HL-60/S4 treated with retinoic acid at 250 ng/mL for 4 days and 3 days (cell line): ENCODE data around the gene REEP1.
"Not testable (repeated sequence)": the region's sequence is repeated elsewhere in the genome, so short reads cannot be mapped to it uniquely, and the experiment has no call there.

Experiments
- in situ Hi-C: fragments of 300-500 bp; cut with MboI; formaldehyde crosslinking; loops from 2 replicates; pipeline ENCODE4 v1.7.0; 2022; ENCODE audit warnings: low sequenced_read_pairs

Gene REEP1

GRCh38 chr2:86249176-86249575 is 88.2 kb downstream of the REEP1 start:
- in situ Hi-C loops: no loop called here

DNA sequence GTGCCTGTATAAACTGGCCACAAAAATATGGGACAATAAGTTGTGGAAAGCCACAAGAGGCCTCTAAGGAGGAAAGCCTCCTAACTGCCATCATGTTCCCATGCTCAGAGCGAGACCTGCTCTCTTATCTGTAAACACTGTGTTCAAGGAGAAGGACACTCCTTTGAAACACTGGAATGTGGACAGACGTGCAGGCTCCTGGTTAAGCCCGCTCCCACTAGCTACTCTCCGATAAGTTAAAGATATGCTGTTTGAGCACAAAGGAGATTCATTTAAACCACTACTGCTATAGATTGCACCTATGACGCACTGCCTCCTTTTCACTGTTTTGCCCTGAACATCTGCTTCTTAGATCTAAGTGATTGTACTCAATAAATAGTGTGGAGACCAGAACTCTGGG is 92.2 kb downstream of the REEP1 start:
- in situ Hi-C loops: not testable (repeated sequence)

GRCh38 chr2:86244781-86245180 is 92.6 kb downstream of the REEP1 start:
- in situ Hi-C loops: not testable (repeated sequence)

DNA sequence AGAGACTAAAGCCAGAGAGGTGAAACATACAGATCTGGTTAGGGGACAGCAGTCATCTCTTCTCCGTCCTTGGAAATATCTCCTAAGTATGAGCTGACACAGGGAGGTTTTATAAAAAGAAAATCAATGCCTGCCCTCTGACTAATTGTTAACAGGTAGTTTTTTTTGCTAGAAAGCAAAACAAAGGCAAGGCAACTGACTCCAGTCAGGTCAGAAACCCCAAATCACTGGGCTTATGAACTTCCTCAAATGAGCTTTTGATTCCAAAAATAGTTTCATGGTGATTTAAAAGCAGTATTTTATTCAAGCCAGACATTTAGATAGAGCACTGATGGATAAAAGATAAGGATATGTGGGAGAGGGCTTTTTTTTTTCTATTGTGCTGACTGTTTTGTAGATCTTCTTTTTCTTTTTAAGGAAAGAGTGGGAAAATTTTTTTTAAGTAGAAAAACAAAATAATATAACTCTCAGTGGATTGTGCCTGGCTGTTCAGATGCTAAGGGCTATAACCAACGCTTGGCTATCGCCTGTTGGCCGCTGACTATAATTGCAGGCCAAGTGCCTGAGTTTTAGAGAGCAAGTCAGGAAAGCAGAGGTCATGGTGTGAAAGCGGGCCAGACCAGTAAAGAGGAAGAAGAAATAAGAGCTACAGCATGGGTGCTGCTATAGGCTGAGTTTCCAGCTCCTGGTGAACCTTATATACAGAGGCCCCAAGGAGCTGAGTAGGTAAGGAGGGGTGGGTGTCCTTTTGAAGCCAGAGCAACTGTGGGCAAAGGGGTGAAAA is 93.3 kb downstream of the REEP1 start:
- in situ Hi-C loops: no loop called here

GRCh38 chr2:86243272-86243671 is 94.2 kb downstream of the REEP1 start:
- in situ Hi-C loops: no loop called here

DNA sequence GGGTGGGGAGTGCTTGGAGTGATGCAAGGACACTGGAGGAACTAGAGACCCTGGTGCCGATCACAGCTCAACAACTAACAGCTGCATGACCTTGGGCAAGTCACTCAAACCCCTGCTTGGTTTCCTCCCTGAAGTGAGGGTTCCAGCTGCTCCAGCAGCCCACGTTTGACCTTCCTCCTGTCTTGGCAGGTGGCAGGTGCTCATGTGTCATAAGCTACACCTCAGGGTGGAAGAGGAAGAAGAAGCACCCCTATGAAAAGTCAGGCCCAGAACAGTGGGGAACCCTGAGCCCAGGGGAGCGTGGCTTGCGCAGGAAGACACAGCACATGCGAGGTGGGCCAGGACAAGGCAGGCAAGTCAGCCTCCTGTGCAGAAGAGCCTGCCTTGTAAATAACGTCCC is 95.8 kb downstream of the REEP1 start:
- in situ Hi-C loops: no loop called here

DNA sequence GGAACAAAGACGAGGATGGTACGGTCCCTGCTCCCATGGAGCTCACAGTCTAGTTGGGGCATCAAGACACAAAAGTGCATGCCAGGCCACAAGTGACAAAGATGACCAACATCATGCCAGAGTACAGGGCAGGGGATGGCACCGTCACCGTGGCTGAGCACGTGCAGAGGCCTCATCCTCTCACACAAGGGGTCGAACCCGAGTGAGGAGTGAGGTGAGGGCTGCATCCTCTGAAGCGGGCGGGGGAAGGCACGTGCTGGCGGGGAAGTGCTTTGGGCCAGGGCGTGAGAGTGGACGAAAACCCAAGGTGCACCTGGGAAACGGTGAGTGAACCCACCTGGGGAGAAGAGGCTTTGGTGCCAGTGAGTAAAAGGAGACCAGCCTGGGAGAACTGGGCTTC is 97.2 kb downstream of the REEP1 start:
- in situ Hi-C loops: no loop called here

- in situ Hi-C loops: no loop called here
Observed at GRCh38 chr2:86239745-86240144, 97.7 kb downstream of the REEP1 start.

GRCh38 chr2:86239326-86239725 is 98.1 kb downstream of the REEP1 start:
- in situ Hi-C loops: no loop called here

- in situ Hi-C loops: no loop called here
Observed at GRCh38 chr2:86238354-86238753, 99.1 kb downstream of the REEP1 start.

DNA sequence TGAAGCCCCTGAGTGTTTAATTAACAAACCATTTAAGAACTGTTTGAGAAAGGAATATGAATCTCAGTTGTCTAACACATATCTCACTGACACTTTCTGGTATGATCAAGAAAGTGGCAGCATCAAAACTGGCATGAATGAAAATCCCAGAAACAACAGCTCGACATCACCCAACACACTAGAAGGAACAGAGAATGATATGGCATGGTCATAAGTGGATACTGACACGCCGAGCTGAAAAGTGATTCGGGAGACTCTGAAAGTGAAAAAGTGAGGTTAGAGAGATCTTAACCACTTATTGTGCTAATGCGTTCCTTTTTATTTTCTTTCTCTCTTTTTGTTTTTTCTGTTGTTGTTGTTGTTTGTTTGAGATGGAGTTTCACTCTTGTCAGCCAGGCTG is 100.3 kb downstream of the REEP1 start:
- in situ Hi-C loops: no loop called here

GRCh38 chr2:86235196-86235980 is 102.0 kb downstream of the REEP1 start:
- in situ Hi-C loops: no loop called here

GRCh38 chr2:86234563-86235131 is 102.8 kb downstream of the REEP1 start:
- in situ Hi-C loops: no loop called here

- in situ Hi-C loops: no loop called here
Observed at GRCh38 chr2:86233436-86233835, 104.0 kb downstream of the REEP1 start.

DNA sequence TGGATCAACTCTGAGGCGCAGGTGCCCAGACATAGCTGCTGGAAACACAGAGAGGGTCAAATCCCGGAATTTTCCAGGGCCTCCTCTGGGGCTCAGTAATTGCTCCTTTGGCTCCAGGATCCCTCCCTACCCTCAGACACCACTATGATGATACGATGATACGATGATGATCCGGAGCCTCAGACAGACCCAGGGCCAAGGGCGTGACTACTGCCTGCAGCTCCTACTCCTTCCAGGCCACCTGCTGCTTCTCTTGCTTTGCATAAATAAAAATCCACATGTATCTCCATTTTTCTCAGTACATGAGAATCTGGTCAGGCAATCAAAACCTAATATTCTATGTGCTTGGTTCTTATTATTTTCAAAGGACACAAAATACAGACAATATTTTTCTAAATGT is 104.5 kb downstream of the REEP1 start:
- in situ Hi-C loops: no loop called here

GRCh38 chr2:86232373-86232784 is 105.0 kb downstream of the REEP1 start:
- in situ Hi-C loops: no loop called here

DNA sequence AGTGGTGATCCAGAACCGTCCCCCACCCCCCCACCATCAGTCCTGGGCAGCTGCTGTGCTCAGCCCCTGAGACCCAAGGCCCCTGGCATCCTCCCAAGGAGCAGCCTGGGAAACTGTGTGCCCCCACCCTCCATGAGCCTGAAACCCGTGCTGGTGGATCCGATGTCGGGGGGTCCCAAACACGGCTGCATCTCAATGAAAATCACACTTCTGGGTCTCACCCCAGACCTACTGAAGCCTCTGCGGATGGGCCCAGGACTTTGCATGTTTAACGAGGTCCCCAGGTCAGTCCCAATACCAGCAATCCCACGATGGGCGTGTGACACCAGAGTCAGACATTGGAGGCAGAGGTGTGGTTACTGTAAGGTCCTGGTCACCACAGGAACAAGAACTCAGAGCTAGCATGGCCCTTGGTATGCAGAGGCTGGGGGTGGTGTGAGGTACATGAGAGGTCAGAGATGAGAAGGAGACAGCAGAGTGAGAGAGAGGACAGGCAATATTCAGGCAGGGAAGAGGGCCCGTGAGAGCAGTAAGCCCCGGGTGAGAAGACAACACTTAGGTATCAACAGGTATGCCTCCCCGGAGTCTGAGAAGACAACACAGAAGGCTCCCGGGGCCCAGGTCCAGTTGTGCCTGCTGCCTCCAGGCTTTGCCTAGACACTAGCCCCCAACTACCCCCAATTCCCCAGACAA is 105.6 kb downstream of the REEP1 start:
- in situ Hi-C loops: no loop called here

- in situ Hi-C loops: no loop called here
Observed at GRCh38 chr2:86230961-86231360, 106.5 kb downstream of the REEP1 start.

DNA sequence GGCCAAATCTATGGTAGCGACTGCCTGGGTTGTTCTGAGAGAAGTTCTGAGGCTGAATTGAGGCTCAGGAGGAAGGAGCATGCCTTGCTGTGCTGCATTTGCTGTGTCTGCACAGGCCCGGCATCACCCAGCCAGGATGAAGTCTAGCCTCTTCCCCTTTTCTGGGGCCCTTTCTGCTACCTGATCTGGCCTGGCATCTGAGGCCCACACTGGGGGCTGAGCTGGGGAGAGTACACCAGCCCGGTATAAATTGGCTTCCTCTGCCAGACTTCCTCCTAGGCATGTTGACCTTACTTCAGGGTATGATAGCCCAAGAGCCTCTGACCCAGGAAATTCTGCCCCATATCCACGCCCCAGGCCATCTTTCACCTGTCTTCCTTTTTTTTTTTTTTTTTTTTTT is 108.2 kb downstream of the REEP1 start:
- in situ Hi-C loops: no loop called here

- in situ Hi-C loops: not testable (repeated sequence)
Observed at GRCh38 chr2:86228574-86228973, 108.9 kb downstream of the REEP1 start.

DNA sequence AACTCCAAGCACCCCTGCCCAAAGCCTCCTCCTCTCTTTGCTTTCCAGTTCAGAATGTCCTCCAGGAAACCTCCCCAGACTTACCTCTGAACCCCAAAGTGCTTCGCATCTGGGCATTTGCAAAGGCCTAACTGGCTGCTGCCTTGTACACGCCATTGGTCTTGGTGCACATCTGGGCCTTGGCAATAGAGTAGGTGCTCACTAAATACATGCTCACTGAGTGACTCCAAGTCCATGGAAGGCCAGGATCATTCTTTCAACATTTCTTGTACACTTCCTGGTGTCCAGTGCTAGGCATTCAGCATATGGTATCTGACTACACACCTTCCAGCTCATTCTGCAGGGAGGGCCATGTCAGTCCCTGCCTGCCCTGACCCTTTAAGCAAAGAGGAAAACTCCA is 109.7 kb downstream of the REEP1 start:
- in situ Hi-C loops: no loop called here
